H9 (cell line): ENCODE results near the gene SCNN1G. TPM values are rescaled to one million over a fixed set of nuclear protein-coding genes. Genes with fewer than 3 reads are reported as not detected.

ENCODE experiments used
- DNase-seq: peaks from one replicate; pipeline ENCODE4 v3.0.0-alpha.2; 2017
- H2AFZ ChIP-seq: one replicate; pipeline ENCODE4 v1.6.1; 2013; ENCODE audit warnings: mild to moderate bottlenecking, low read length, control low read depth, moderate library complexity
- H2AK5ac ChIP-seq: 2 replicates; pipeline ENCODE4 v1.6.1; 2013; ENCODE audit warnings: low read length, control low read depth, mixed read lengths; ENCODE audit not compliant: insufficient read length
- H2BK120ac ChIP-seq: one replicate; pipeline ENCODE4 v1.6.1; 2013; ENCODE audit warnings: low read depth, mild to moderate bottlenecking, low read length, control low read depth, inconsistent platforms; ENCODE audit not compliant: poor library complexity, severe bottlenecking
- H2BK12ac ChIP-seq: 2 replicates; pipeline ENCODE4 v1.6.1; 2013; ENCODE audit warnings: low read length, control low read depth, mixed read lengths, low read depth; ENCODE audit not compliant: insufficient read length
- H2BK15ac ChIP-seq: 2 replicates; pipeline ENCODE4 v1.6.1; 2013; ENCODE audit warnings: low read depth, low read length, control low read depth
- H2BK20ac ChIP-seq: one replicate; pipeline ENCODE4 v1.6.1; 2013; ENCODE audit warnings: low read depth, mild to moderate bottlenecking, low read length, control low read depth, inconsistent platforms; ENCODE audit not compliant: poor library complexity, severe bottlenecking
- H2BK5ac ChIP-seq: 2 replicates; pipeline ENCODE4 v1.6.1; 2013; ENCODE audit warnings: low read length, control low read depth, mixed read lengths; ENCODE audit not compliant: insufficient read length
- H3K14ac ChIP-seq: 2 replicates; pipeline ENCODE4 v1.6.1; 2013; ENCODE audit warnings: low read length, control low read depth; ENCODE audit not compliant: insufficient read depth
- H3K18ac ChIP-seq: 2 replicates; pipeline ENCODE4 v1.6.1; 2013; ENCODE audit warnings: low read depth, mild to moderate bottlenecking, mixed read lengths, low read length, control low read depth; ENCODE audit not compliant: insufficient read length
- H3K23ac ChIP-seq: 2 replicates; pipeline ENCODE4 v1.6.1; 2013; ENCODE audit warnings: low read length, control low read depth, mixed read lengths, low read depth; ENCODE audit not compliant: insufficient read length
- H3K23me2 ChIP-seq: 2 replicates; pipeline ENCODE4 v1.6.1; 2013; ENCODE audit warnings: low read depth, mild to moderate bottlenecking, mixed read lengths, low read length, control low read depth; ENCODE audit not compliant: insufficient read length, poor library complexity, severe bottlenecking
- H3K27ac ChIP-seq: 2 replicates; pipeline ENCODE4 v1.5.1; 2013; ENCODE audit warnings: low read length, control low read depth, mixed read lengths, low read depth; ENCODE audit not compliant: insufficient read length
- H3K27me3 ChIP-seq: 2 replicates; pipeline ENCODE4 v1.6.1; 2013; ENCODE audit warnings: low read length, control low read depth, inconsistent platforms; ENCODE audit not compliant: insufficient read depth
- H3K4ac ChIP-seq: 2 replicates; pipeline ENCODE4 v1.6.1; 2013; ENCODE audit warnings: low read depth, mild to moderate bottlenecking, control low read depth, inconsistent platforms, low read length, moderate library complexity
- H3K4me1 ChIP-seq: 2 replicates; pipeline ENCODE4 v1.6.1; 2013; ENCODE audit warnings: low read length, control low read depth, inconsistent platforms; ENCODE audit not compliant: insufficient read depth
- H3K4me2 ChIP-seq: 2 replicates; pipeline ENCODE4 v1.6.1; 2013; ENCODE audit warnings: low read length, control low read depth, mixed read lengths; ENCODE audit not compliant: insufficient read length, insufficient read depth
- H3K56ac ChIP-seq: 2 replicates; pipeline ENCODE4 v1.6.1; 2013; ENCODE audit warnings: low read depth, mild to moderate bottlenecking, mixed read lengths, low read length, control low read depth; ENCODE audit not compliant: insufficient read length
- H3K79me1 ChIP-seq: 2 replicates; pipeline ENCODE4 v1.6.1; 2013; ENCODE audit warnings: low read depth, mild to moderate bottlenecking, moderate library complexity, low read length, control low read depth, inconsistent platforms; ENCODE audit not compliant: insufficient read depth, poor library complexity, severe bottlenecking
- H3K79me2 ChIP-seq: 2 replicates; pipeline ENCODE4 v1.6.1; 2013; ENCODE audit warnings: low read length, control low read depth, inconsistent platforms; ENCODE audit not compliant: insufficient read depth
- H3K9ac ChIP-seq: 2 replicates; pipeline ENCODE4 v1.6.1; 2013; ENCODE audit warnings: low read length, control low read depth, mixed read lengths; ENCODE audit not compliant: insufficient read length; ENCODE audit errors: extremely low read depth
- H3K9me3 ChIP-seq: one replicate; pipeline ENCODE4 v1.6.1; 2013; ENCODE audit warnings: low read depth, low read length, inconsistent platforms; ENCODE audit not compliant: control insufficient read depth
- H3T11ph ChIP-seq: one replicate; pipeline ENCODE4 v1.6.1; 2013; ENCODE audit warnings: mild to moderate bottlenecking, low read length, control low read depth, inconsistent platforms
- H4K20me1 ChIP-seq: one replicate; pipeline ENCODE4 v1.6.1; 2013; ENCODE audit not compliant: control insufficient read depth, insufficient read length, insufficient read depth
- H4K5ac ChIP-seq: 2 replicates; pipeline ENCODE4 v1.6.1; 2013; ENCODE audit warnings: low read depth, mild to moderate bottlenecking, mixed read lengths, low read length, control low read depth; ENCODE audit not compliant: insufficient read length
- H4K8ac ChIP-seq: replicated peaks from 2 replicates; pipeline ENCODE4 v1.6.1; 2013; ENCODE audit warnings: low read length, control low read depth, mixed read lengths, low read depth; ENCODE audit not compliant: insufficient read length
- H4K91ac ChIP-seq: 2 replicates; pipeline ENCODE4 v1.6.1; 2013; ENCODE audit warnings: low read depth, mild to moderate bottlenecking, moderate library complexity, mixed read lengths, low read length, control low read depth; ENCODE audit not compliant: insufficient read length
- H3K27ac Mint-ChIP-seq, 3 experiments: 2 replicates in 2 of 3; 3 replicates in 1 of 3; pipeline ENCODE4 v1.8.0; 2020 to 2021; ENCODE audit warnings: mixed read lengths in 3 of 3, mild to moderate bottlenecking in 1 of 3, moderate library complexity in 1 of 3
- H3K27me3 Mint-ChIP-seq: 2 replicates; pipeline ENCODE4 v1.8.0; 2021; ENCODE audit warnings: low read depth, mild to moderate bottlenecking, moderate library complexity, mixed read lengths
- H3K36me3 Mint-ChIP-seq, 3 experiments: 2 replicates in 2 of 3; 3 replicates in 1 of 3; pipeline ENCODE4 v1.8.0; 2020 to 2021; ENCODE audit warnings: low read depth in 3 of 3, mixed read lengths in 3 of 3; ENCODE audit not compliant: insufficient read depth in 1 of 3
- H3K4me1 Mint-ChIP-seq, 2 experiments: 2 replicates each; pipeline ENCODE4 v1.8.0; 2020; ENCODE audit warnings: mixed read lengths in 2 of 2
- H3K4me3 Mint-ChIP-seq, 2 experiments: 2 replicates in 1 of 2; 3 replicates in 1 of 2; pipeline ENCODE4 v1.8.0; 2020 to 2021; ENCODE audit warnings: mild to moderate bottlenecking in 2 of 2, mixed read lengths in 2 of 2, moderate library complexity in 1 of 2
- H3K9me3 Mint-ChIP-seq, 2 experiments: 2 replicates in 1 of 2; 3 replicates in 1 of 2; pipeline ENCODE4 v1.8.0; 2020; ENCODE audit warnings: mild to moderate bottlenecking in 2 of 2, mixed read lengths in 2 of 2, moderate library complexity in 1 of 2
- CTCF ChIP-seq: fragments of 200-600 bp; sonication (generic); conservative IDR thresholded peaks from 3 replicates; pipeline ENCODE4 v1.8.0; 2021; ENCODE audit warnings: antibody characterized with exemption, mild to moderate bottlenecking
- WGBS: extraction: QIAGEN DNeasy Blood & Tissue Kit; methylation state at CpG from one replicate; pipeline ENCODE4 v1.1.7; 2013; ENCODE audit warnings: missing lambda C conversion rate, low lambda C conversion rate, mixed read lengths; ENCODE audit not compliant: insufficient read length; ENCODE audit errors: extremely low coverage; 5-methylcytosine and 5-hydroxymethylcytosine counted together
- total RNA-seq: library from RNA; stranded (reverse); gene quantifications from 2 replicates; pipeline ENCODE4 v1.2.1, GENCODE V29; 2021

SCNN1G gene
- total RNA-seq, 1 experiment from 2014 or later = 0.74 TPM

GRCh38 chr16:23145186-23145585, 37.4 kb upstream of the SCNN1G start:
- Mint-ChIP-seq H3K4me3 (peak overlapping the region in 1 of 2 experiments; percentile 53; a peak in 3 of 5 replicates), H3K27me3 (peaks cover 2% of the 10 kb centered on the region), H3K4me1 (peaks cover 42 to 53% of the 10 kb centered on the region in 2 experiments), H3K27ac (peak overlapping the region; percentile 4 to 20 (median 13); a peak in 5 of 7 replicates), H3K9me3 (no peaks in the 10 kb centered on the region), H3K36me3 (peaks cover 0 to 2% (median 0%) of the 10 kb centered on the region in 3 experiments; a peak in 2 of 7 replicates)
- peak; percentile 46 for DNase-seq
- Histone ChIP-seq H3K23ac (no peak overlapping the region), H2AFZ (no peak overlapping the region), H4K91ac (no peak overlapping the region), H3K4ac (no peak overlapping the region), H2AK5ac (no peak overlapping the region), H3K79me2 (peaks cover 21% of the 10 kb centered on the region; the same call in 1 of the 2 replicates), H3K9ac (no peak overlapping the region), H2BK15ac (no peak overlapping the region), H3K4me2 (peak overlapping the region; percentile 38), H4K8ac (no peak overlapping the region), H3K18ac (no peak overlapping the region), H4K20me1 (no peaks in the 10 kb centered on the region), H2BK12ac (no peak overlapping the region), H2BK5ac (no peak overlapping the region), H3K9me3 (no peaks in the 10 kb centered on the region), H3K14ac (no peak overlapping the region; the same call in 1 of the 2 replicates), H2BK120ac (no peak overlapping the region), H3K27me3 (no peaks in the 10 kb centered on the region), H3T11ph (no peak overlapping the region), H3K4me1 (peaks cover 9% of the 10 kb centered on the region; the same call in 1 of the 2 replicates), H3K23me2 (peaks cover 6% of the 10 kb centered on the region), H3K79me1 (peaks cover 5% of the 10 kb centered on the region), H4K5ac (no peak overlapping the region), H2BK20ac (no peak overlapping the region), H3K56ac (no peak overlapping the region), H3K27ac (no peak overlapping the region)
- no CpG with 5 or more reads among the region's 6 CpGs for WGBS
- TF ChIP-seq CTCF = no peak
